Smooth muscle cell (in vitro differentiated cells): ENCODE measurements around the gene MSL3B.

Experiments used
- DNase-seq: peaks from one replicate; lab custom pipeline; 2025; ENCODE audit not compliant: unreplicated experiment; lab: John Stamatoyannopoulos, UW
- H2AFZ ChIP-seq: fragments of 200-600 bp; sonication (generic); 2 replicates; pipeline ENCODE4 v1.6.0; 2016; ENCODE audit warnings: antibody characterized with exemption, low read depth, mild to moderate bottlenecking
- H3F3A ChIP-seq: fragments of 200-600 bp; sonication (generic); 2 replicates; pipeline ENCODE4 v1.6.0; 2017; ENCODE audit warnings: antibody characterized with exemption, low read depth
- H3K27ac ChIP-seq: fragments of 200-600 bp; sonication (generic); 2 replicates; pipeline ENCODE4 v1.5.1; 2016; ENCODE audit warnings: low read depth, mild to moderate bottlenecking
- H3K27me3 ChIP-seq: fragments of 200-600 bp; sonication (generic); 2 replicates; pipeline ENCODE4 v1.6.1; 2016; ENCODE audit warnings: low read depth, mild to moderate bottlenecking
- H3K36me3 ChIP-seq: fragments of 200-600 bp; sonication (generic); 2 replicates; pipeline ENCODE4 v1.5.1; 2016; ENCODE audit warnings: low read depth
- H3K4me1 ChIP-seq: fragments of 200-600 bp; sonication (generic); 2 replicates; pipeline ENCODE4 v1.5.1; 2016; ENCODE audit warnings: low read depth
- H3K4me2 ChIP-seq: fragments of 200-600 bp; sonication (generic); 2 replicates; pipeline ENCODE4 v1.6.0; 2016; ENCODE audit warnings: mild to moderate bottlenecking
- H3K4me3 ChIP-seq: fragments of 200-600 bp; sonication (generic); 2 replicates; pipeline ENCODE4 v1.5.1; 2016; ENCODE audit warnings: mild to moderate bottlenecking
- H3K79me2 ChIP-seq: fragments of 200-600 bp; sonication (generic); 2 replicates; pipeline ENCODE4 v1.6.0; 2016; ENCODE audit warnings: low read depth, mild to moderate bottlenecking
- H3K9ac ChIP-seq: fragments of 200-600 bp; sonication (generic); 2 replicates; pipeline ENCODE4 v1.6.0; 2016; ENCODE audit warnings: low read depth
- H3K9me3 ChIP-seq: fragments of 200-600 bp; sonication (generic); replicated peaks from 2 replicates; pipeline ENCODE4 v1.5.1; 2016; ENCODE audit warnings: low read depth
- H4K20me1 ChIP-seq: fragments of 200-600 bp; sonication (generic); 2 replicates; pipeline ENCODE4 v1.6.0; 2016; ENCODE audit warnings: low read depth
- WGBS: methylation state at CpG from one replicate; pipeline ENCODE4 v1.1.7; 2016; ENCODE audit warnings: low lambda C conversion rate; 5-methylcytosine and 5-hydroxymethylcytosine counted together
- TF ChIP-seq, protein P1 (sequence below): fragments of 200-600 bp; sonication (generic); IDR thresholded peaks from 2 replicates; pipeline ENCODE4 v1.5.1; 2017; ENCODE audit warnings: borderline replicate concordance, mild to moderate bottlenecking, antibody characterized with exemption; ENCODE audit not compliant: insufficient read depth, poor library complexity, severe bottlenecking

Gene MSL3B

DNA sequence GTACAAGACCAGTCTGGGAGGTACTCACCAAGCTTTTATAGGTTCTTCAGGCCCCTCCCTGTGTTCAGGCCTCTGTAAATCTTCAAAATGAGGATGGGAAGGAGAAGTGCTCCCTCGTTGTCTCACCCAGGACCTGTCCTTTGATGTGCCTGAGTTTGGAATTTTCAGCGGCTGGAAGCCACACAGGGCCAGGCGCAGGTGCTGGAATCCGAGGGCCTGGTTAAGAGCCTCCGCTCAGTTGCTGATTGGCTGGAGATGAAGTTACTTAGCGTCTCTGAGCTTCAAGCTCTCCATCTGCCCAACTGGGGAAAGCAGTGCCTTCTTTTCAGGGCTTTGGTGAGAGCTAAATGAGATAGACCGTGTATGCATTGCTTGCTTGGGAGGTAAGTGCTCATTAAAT lies 43.8 kb downstream of the MSL3B start:
- H3K36me3 ChIP-seq = no peaks in the 10 kb centered on the region
- DNase-seq = no peak
- no peak overlapping the region for H3K27ac ChIP-seq
- no peak overlapping the region for H2AFZ ChIP-seq
- H3K4me3 ChIP-seq = no peak overlapping the region
- no peaks in the 10 kb centered on the region for H4K20me1 ChIP-seq
- no peaks in the 10 kb centered on the region for H3F3A ChIP-seq
- no peak overlapping the region for H3K9ac ChIP-seq
- H3K27me3 ChIP-seq = no peaks in the 10 kb centered on the region
- no peaks in the 10 kb centered on the region for H3K79me2 ChIP-seq
- H3K4me2 ChIP-seq = no peak overlapping the region
- TF ChIP-seq, protein P1, sequence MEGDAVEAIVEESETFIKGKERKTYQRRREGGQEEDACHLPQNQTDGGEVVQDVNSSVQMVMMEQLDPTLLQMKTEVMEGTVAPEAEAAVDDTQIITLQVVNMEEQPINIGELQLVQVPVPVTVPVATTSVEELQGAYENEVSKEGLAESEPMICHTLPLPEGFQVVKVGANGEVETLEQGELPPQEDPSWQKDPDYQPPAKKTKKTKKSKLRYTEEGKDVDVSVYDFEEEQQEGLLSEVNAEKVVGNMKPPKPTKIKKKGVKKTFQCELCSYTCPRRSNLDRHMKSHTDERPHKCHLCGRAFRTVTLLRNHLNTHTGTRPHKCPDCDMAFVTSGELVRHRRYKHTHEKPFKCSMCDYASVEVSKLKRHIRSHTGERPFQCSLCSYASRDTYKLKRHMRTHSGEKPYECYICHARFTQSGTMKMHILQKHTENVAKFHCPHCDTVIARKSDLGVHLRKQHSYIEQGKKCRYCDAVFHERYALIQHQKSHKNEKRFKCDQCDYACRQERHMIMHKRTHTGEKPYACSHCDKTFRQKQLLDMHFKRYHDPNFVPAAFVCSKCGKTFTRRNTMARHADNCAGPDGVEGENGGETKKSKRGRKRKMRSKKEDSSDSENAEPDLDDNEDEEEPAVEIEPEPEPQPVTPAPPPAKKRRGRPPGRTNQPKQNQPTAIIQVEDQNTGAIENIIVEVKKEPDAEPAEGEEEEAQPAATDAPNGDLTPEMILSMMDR = no peak
- WGBS = 73% methylated on average over 7 of the region's 7 CpGs
- no peaks in the 10 kb centered on the region for H3K9me3 ChIP-seq
- H3K4me1 ChIP-seq = no peaks in the 10 kb centered on the region

DNA sequence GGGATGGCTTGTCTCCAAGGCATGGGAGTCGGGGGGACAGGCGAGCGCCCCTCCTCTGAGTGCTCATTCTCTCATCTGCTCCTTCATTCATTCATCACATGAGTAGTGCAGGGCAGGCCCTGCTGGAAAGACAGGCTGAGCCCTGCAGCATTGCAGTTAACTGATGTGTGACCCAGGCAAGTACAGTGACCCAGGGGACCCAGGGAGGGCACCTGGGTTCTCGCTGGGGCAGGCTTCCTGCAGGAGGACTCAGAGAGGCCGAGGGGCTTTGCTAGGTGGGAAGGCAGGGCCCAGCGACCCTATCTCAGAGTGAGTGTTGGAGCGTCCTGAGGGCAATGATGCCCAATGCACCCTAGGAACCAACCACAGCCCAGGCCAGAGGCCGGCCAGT lies 44.5 kb downstream of the MSL3B start:
- 90% methylated on average over 8 of the region's 8 CpGs for WGBS
- H3K79me2 ChIP-seq = no peaks in the 10 kb centered on the region
- no peak overlapping the region for H3K4me2 ChIP-seq
- TF ChIP-seq, protein P1 = no peak
- H2AFZ ChIP-seq = no peak overlapping the region
- H3K9me3 ChIP-seq = no peaks in the 10 kb centered on the region
- H3F3A ChIP-seq = no peaks in the 10 kb centered on the region
- DNase-seq = no peak
- no peak overlapping the region for H3K9ac ChIP-seq
- H3K27ac ChIP-seq = no peak overlapping the region
- no peaks in the 10 kb centered on the region for H3K27me3 ChIP-seq
- H3K4me3 ChIP-seq = no peak overlapping the region
- no peaks in the 10 kb centered on the region for H3K36me3 ChIP-seq
- no peaks in the 10 kb centered on the region for H3K4me1 ChIP-seq
- no peaks in the 10 kb centered on the region for H4K20me1 ChIP-seq

DNA sequence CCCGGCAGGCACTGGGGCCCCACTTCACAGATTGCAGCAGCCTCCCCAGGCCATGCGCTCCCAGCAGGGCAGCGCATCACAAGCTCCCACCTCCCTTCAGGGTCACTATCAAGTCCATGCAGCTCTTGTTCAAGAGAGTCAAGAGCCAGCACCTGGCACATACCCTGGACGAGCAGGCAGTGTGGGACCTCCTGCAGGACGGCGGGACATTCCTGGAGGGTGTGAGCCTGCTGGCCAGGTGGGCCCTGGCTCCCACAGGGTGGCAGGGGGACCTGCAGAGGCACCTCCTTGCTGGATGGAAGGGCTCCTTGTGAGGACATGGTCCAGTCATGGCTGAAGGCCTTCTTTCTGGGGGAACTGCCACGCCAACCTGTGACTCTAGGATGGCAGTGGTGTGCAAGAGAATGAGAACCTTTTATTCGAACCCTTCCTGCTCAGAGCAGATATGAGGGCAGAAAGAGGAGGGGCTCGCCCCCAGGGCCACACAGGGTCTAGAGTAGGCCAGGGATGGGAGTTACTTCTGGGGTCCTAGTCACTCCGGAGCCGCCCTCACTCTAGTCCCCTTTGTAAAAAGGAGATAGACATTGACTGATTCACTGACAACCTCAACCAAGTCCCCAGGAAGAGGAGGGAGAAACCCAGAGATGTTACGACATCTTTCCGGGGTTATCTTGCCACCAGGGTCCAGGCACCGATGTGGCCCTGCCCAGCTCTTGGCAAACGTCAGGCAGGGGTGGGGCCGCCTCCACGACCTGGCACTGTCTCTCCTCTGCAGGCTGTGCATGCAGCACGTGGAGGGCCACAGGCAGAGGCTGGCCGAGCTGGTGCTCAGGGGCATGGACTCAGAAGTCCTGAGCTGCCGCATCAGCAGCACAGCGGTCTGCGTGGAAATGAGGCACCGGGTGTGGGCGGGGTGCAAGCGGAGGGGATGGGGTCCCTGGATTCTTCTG lies 45.1 kb downstream of the MSL3B start:
- no peak for DNase-seq
- Histone ChIP-seq H4K20me1 (no peaks in the 10 kb centered on the region), H3K4me2 (no peak overlapping the region), H3F3A (no peaks in the 10 kb centered on the region), H3K27ac (no peak overlapping the region), H3K4me3 (no peak overlapping the region), H2AFZ (no peak overlapping the region), H3K79me2 (no peaks in the 10 kb centered on the region), H3K4me1 (no peaks in the 10 kb centered on the region), H3K36me3 (no peaks in the 10 kb centered on the region), H3K27me3 (no peaks in the 10 kb centered on the region), H3K9me3 (no peaks in the 10 kb centered on the region), H3K9ac (no peak overlapping the region)
- 86% methylated on average over 23 of the region's 25 CpGs for WGBS
- TF ChIP-seq, protein P1 = no peak
